ENCODE data around the gene TMEM126B. TPM values are rescaled to one million over a fixed set of nuclear protein-coding genes. Genes with fewer than 3 reads are reported as not detected.

The TMEM126B gene
- polyA plus RNA-seq, 1 experiment, result 21.6 TPM

DNA sequence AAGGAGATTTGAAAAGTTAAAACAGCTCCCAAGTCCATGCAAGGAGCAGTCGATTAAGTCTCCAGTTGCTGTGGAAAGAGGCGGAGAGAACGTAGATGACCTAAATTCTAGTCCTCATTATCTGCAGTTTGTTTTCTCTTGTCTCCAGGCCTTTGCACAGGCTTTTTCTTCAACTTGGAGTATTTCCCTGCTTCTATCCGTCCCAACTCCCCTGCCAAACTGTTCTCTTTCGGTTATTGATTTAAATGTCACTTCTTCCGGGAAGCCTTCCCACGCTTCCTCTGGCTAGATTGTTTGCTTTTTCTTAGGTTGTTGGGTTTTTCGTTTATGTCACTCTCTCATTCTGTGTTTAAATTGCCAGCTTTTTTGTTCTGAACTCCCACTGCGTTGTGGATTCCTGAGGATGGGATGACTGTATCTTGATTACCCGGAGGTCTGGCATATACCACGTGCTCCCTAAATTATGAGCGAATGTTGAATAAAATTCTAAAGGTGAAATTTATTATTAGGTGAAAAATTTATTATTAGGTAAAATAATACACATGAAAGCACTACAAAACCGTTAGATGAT is 463 bp downstream of the TMEM126B start:
- Histone ChIP-seq H3K4me3 (ENCODE audit: low read depth, low read length) (peak overlapping the region; percentile 75), H3K27me3 (ENCODE audit: control insufficient read depth, insufficient read depth, low read length) (no peaks in the 10 kb centered on the region), H3K36me3 (ENCODE audit: control insufficient read depth, insufficient read depth, low read length) (no peaks in the 10 kb centered on the region)
- TF ChIP-seq CTCF (IDR thresholded peaks at IDR 0.05; ENCODE audit: insufficient read depth, low read depth, low read length), result no peak
- DNase-seq (ENCODE audit: low read depth), result no peak
- ChIA-PET POLR2A (interaction anchor here (0.7 to 1.4 kb wide), 2 partner anchors 19 to 593 kb away, joined by 4 read pairs; partner anchors contain the start of gene TMEM126A), CTCF (interaction anchor here (0.6 to 0.9 kb wide), 2 partner anchors 226 to 1028 kb away, joined by 3 read pairs; partner anchors contain the start of gene CCDC83)

DNA sequence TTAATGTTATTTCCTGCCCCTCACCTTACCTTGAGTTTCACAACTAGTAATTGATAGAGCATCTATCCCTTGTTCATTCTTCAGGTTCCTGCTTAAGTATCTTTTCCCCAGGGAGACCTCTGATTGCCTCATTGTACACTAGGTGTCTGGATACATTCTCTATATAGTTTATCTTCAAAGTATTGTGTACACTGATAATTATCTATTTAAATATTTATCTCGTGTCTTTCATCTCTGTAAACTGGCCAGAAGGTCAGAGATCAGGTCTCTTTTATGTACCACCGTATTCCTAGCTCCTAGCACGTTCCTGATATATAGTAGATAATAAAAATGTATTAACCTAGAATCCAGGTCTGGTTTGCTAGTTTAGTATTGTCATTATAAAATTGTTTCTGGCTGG is 6.4 kb downstream of the TMEM126B start:
- CTCF ChIA-PET, result interaction anchor here (0.7 kb wide), 1 partner anchor 220 kb away, joined by 3 read pairs; the partner anchor contains the start of gene CCDC83
- POLR2A ChIA-PET, result no interaction called here

GRCh38 chr11:85643191-85643614 is 14.8 kb downstream of the TMEM126B start:
- ChIA-PET POLR2A (no interaction called here), CTCF (no interaction called here)
- Histone ChIP-seq H3K36me3 (ENCODE audit: control insufficient read depth, insufficient read depth, low read length) (no peaks in the 10 kb centered on the region), H3K27me3 (ENCODE audit: control insufficient read depth, insufficient read depth, low read length) (no peaks in the 10 kb centered on the region), H3K4me3 (ENCODE audit: low read depth, low read length) (no peak overlapping the region)
- TF ChIP-seq CTCF (IDR thresholded peaks at IDR 0.05; ENCODE audit: insufficient read depth, low read depth, low read length), result no peak
- no peak for DNase-seq (ENCODE audit: low read depth)

More for the DNA sequence above, 6.4 kb downstream of the TMEM126B start:
- TF ChIP-seq CTCF (IDR thresholded peaks at IDR 0.05; ENCODE audit: insufficient read depth, low read depth, low read length), result no peak
- no peaks in the 10 kb centered on the region for H3K27me3 ChIP-seq (ENCODE audit: control insufficient read depth, insufficient read depth, low read length)
- no peak overlapping the region for H3K4me3 ChIP-seq (ENCODE audit: low read depth, low read length)
- DNase-seq (ENCODE audit: low read depth), result no peak
- H3K36me3 ChIP-seq (ENCODE audit: control insufficient read depth, insufficient read depth, low read length), result no peaks in the 10 kb centered on the region

- H3K4me3 ChIP-seq (ENCODE audit: low read depth, low read length), result peak overlapping the region; percentile 86
- no peaks in the 10 kb centered on the region for H3K36me3 ChIP-seq (ENCODE audit: control insufficient read depth, insufficient read depth, low read length)
- no peak for DNase-seq (ENCODE audit: low read depth)
- no peak for TF ChIP-seq CTCF (IDR thresholded peaks at IDR 0.05; ENCODE audit: insufficient read depth, low read depth, low read length)
- H3K27me3 ChIP-seq (ENCODE audit: control insufficient read depth, insufficient read depth, low read length), result no peaks in the 10 kb centered on the region
- ChIA-PET POLR2A (interaction anchor here (0.6 to 1.2 kb wide), 2 partner anchors 9 to 19 kb away, joined by 3 to 4 read pairs; partner anchors contain the start of gene TMEM126B), CTCF (no interaction called here)
Observed at GRCh38 chr11:85647078-85647477, 18.7 kb downstream of the TMEM126B start.

DNA sequence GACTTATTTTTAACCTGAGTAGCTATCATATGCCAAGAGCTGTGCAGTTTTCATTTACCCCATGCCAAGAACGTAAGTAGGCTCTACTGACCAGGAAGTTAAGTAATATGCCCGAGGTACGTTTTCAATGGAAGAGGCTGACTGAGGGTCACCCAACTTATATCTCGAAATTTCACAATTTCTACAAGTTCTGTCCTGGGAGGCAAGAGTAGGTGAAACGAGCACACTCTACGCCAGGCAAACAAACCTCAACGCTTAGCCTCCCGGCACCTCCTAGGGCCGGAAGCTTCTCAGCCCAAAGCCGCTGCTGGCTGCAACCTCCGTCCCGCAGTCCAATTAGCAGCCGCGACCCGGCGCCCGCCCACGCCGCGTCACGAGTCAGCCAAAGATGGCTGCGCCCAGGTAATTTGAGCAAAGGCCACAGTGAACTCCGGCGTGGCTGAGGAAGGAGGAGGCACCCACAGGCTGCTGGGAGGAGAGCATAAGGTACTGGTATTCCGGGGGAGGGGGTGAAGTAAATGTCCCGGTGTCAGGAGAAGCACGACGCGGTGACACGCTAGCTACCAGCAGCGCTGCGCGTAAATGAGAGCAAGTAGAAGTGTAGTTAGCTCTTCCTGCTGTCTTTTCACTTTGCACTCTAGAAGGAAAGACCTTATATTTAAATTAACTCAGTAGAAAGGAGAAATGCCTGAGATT is 19.4 kb downstream of the TMEM126B start, which contains the start of gene TMEM126A:
TSS of gene TMEM126A (plus strand) at position 364 of the 696 bp plus-strand sequence. CDS start 2,289 bp downstream, outside the sequence.
- H3K36me3 ChIP-seq (ENCODE audit: control insufficient read depth, insufficient read depth, low read length), result no peaks in the 10 kb centered on the region
- ChIA-PET POLR2A (interaction anchor here (0.6 to 1.2 kb wide), 3 partner anchors 10 to 615 kb away, joined by 3 to 7 read pairs (median 4); partner anchors contain the start of gene TMEM126B), CTCF (interaction anchor here (0.5 to 0.9 kb wide), 2 partner anchors 53 to 208 kb away, joined by 3 to 4 read pairs; partner anchors contain the start of gene CCDC83)
- TF ChIP-seq CTCF (IDR thresholded peaks at IDR 0.05; ENCODE audit: insufficient read depth, low read depth, low read length), result no peak
- H3K4me3 ChIP-seq (ENCODE audit: low read depth, low read length), result peak within 1 kb of the TSS; percentile 86
- no peaks in the 10 kb centered on the region for H3K27me3 ChIP-seq (ENCODE audit: control insufficient read depth, insufficient read depth, low read length)
- no peak for DNase-seq (ENCODE audit: low read depth)

Measured in BJ (cell line).